Subcutaneous adipose tissue (tissue), 4 donors: ENCODE data around the gene CHN2. TPM values are rescaled to one million over a fixed set of nuclear protein-coding genes. Genes with fewer than 3 reads are reported as not detected.

Experiments
- CTCF ChIP-seq: fragments of 450-650 bp; IDR thresholded peaks from one replicate; pipeline ENCODE4 v1.5.1; 2016; ENCODE audit warnings: low read depth, mild to moderate bottlenecking, control low read depth, antibody characterized with exemption, moderate library complexity
- total RNA-seq, 4 donors: library from RNA; depleted of rRNA; stranded (reverse); fragments of >200 nt; gene quantifications; one replicate each; pipeline ENCODE4 v1.1.0, GENCODE V29; 2016

The CHN2 gene
- total RNA-seq, 4 donors from 2014 or later: 10.0 to 19.4 (median 13.8) TPM

- TF ChIP-seq CTCF: no peak
These were observed 260.4 kb downstream of the CHN2 start for GRCh38 chr7:29454899-29455451.

DNA sequence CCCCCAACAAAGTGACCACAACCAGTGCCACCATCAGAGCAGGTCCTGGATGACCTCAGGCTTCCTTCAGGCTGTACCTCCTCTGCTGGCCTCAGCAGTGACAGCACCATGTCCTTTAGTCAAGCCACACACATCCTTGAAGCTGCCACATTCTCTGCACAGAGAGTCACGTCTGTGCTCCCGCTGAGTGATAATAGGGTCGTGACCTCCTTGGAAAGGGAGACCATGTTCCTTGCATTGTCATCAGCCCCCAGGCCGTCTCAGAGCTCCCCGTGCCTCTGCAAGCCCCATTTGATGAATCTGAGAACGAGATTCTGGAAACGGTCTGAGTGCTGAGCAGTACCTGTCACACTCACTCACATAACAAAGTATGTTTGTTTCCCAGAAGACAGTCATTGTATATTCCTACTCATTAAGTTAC is 262.6 kb downstream of the CHN2 start:
- TF ChIP-seq CTCF: no peak

DNA sequence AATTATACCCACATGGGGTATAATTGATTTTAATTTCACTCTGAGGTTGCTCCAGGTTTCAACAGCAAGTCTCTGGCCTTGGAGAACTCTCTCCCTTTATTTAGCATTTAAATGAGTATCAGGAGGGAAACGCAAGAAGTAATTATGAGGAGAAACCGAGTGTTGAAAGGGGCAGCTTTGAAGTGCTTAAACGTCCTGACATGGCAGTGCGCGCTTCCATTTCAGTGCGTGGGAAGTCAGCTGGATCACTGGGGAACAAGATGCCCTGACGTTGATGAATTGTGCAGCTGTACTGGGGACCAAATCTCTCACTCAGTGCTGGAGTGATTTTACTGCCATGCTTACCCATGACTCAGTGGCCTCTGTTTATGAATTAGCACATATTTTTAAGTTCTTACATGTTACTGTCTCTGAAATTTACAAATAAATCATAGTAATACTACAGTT is 263.0 kb downstream of the CHN2 start:
- TF ChIP-seq CTCF: no peak

DNA sequence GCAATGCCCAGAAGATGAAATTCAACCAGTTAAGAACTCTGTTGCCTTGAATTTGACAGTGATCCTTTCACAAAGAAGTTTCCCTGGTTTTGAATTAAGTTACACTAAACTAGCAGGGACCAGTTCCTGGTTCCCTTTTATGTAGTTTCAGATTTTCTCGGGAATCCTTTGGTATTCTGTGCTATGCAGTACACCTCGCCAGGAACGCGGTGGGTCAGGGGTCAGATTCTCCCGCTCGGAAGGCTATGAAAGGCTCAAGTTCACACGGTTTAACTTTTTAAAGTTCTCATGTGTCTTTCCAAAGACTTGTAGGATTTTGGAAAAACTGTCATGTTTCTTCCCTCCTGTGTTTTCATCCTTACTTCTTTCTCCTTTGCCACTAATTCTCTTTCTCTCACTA is 264.4 kb downstream of the CHN2 start:
- no peak for TF ChIP-seq CTCF

DNA sequence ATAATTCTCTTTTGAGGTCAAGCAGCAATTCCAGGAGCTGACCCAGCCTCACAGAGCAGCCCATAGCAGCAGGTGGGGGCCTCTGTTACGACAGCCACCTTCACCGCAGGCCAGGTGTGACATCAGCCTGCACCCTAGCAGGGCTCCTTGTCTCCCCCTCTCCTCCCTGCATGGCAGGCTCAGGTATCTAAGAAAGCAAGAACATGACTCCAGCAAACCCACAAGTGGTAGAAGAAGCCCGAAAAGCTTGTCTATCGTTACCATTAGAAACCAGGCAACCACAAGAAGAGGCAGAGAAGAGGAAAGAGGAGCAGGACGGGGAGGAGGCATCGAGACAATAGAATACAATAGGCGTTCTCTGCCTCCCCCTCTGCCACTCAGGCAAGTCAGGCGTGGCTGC is 265.0 kb downstream of the CHN2 start:
- TF ChIP-seq CTCF: no peak

DNA sequence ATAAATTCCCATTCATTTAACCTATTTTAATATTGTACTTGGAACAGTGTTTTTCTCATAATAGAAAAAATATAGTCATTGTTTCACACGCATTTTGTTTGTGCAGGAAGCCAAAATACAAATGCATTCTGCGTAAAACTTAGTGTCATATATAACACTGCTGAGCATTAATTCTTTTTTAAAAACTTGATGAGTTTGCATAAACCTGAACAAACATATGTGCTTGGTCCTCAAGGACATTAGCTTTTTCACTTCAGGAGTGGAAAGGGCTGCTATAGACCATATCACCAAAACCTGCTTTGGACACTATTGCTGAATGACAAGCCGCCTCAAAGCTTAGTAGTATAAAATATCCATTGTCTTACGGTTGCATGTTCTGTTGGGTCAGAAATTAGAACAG is 267.4 kb downstream of the CHN2 start:
- TF ChIP-seq CTCF: no peak

DNA sequence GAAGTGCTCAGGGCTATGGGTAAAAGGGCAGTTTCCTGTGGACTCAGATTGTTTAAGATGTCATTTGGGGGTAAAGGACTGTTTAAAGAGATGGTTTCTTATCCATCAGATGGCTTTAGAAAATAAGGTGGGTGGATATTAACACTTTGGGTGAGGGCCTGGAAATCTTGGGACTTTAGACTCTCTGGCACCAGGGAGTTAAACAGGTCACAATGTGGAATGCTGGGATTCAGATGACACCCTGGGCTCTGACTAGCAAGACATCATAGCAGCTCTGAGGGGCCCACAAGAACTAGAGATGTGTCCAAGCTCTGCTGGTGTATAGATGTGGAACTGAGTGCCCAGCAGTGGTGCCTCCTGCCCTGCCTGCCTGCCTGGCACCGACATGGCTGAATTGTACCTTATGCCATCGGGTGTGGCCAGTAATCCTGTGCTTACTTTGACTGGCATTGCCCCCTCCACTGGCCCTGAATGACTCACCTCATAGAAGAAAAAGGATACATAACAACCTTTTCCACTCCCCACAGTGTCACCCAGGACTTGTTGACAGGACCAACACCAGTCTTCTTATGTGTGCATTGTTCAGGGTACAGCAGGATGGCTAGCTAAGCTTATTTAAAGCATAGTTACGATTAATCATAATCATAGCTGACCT is 269.1 kb downstream of the CHN2 start:
- TF ChIP-seq CTCF: no peak
